ENCODE data around the gene IGSF8. TPM values are rescaled to one million over a fixed set of nuclear protein-coding genes. Genes with fewer than 3 reads are reported as not detected.

Gene IGSF8
- total and polyA plus RNA-seq, 2 donors (not counting 3 experiments of a cell fraction or from before 2014, with no cell fraction given), result 9.5 to 17.5 TPM

DNA sequence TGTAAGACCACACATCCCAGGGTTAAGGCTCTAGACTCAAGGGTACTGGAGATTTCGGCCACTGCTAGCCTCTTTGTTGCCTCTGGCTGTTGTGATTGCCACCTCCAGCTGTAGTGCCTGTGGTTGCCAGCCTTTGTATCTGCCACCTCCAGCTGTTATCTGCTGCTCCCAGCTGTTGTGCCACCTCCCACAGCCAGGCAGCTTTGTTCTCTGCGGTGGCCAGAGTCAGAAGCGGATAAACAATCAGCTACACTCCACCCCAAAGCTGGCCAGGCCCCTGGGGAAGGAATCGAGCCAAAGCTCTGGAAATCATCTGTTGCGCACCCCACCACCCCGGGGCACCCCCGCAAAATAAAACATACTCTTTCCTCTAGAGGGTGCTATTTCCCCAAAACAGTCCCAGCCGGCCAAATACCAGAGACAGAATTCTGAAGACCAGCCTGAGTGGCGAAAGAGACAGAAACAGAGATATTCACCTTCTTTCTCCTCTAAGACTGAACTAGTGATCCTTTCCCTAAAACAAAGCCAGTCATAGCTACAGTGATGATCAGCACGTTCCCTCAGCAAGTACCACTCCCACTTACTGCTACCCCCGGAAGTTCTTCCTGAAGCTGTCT, 51.8 kb downstream of the IGSF8 start:
- dilution Hi-C loops (cut with MboI; ENCODE audit: extremely low pct_ligation_motif_present, low sequenced_read_pairs) (no loop called here), intact Hi-C loops (cut with micrococcal nuclease) (loop anchor here (1.0 kb wide), 1 partner anchor 32 kb away; no protein-coding TSS in a partner anchor)
- Histone ChIP-seq H2AFZ (ENCODE audit: low read depth, low read length) (no peak overlapping the region), H3K9me3 (replicated peaks; ENCODE audit: control insufficient read depth, insufficient read depth, low read length) (no peaks in the 10 kb centered on the region), H3K4me1 (ENCODE audit: control insufficient read depth, extremely low read depth, insufficient read depth, low read length) (no peaks in the 10 kb centered on the region), H3K79me2 (ENCODE audit: control insufficient read depth, insufficient read depth, low read length) (no peaks in the 10 kb centered on the region), H3K36me3 (ENCODE audit: control insufficient read depth in 2 of 2, extremely low read depth in 1 of 2, insufficient read depth in 2 of 2, low read length in 2 of 2) (no peaks in the 10 kb centered on the region), H3K27ac (ENCODE audit: insufficient read depth, low read depth, low read length) (no peak overlapping the region), H3K9ac (replicated peaks; ENCODE audit: extremely low read depth, insufficient read depth, low read length) (no peak overlapping the region), H4K20me1 (replicated peaks; ENCODE audit: control insufficient read depth, extremely low read depth, insufficient read depth, low read length) (no peaks in the 10 kb centered on the region), H3K4me2 (ENCODE audit: insufficient read depth, low read length) (no peak overlapping the region), H3K27me3 (ENCODE audit: control insufficient read depth in 2 of 2, insufficient read depth in 2 of 2, low read length in 2 of 2) (peaks cover 16 to 28% of the 10 kb centered on the region in 2 experiments), H3K9me1 (replicated peaks; ENCODE audit: control insufficient read depth, extremely low read depth, insufficient read depth, low read length) (no peaks in the 10 kb centered on the region), H3K4me3 (replicated peaks in 1 of 3; ENCODE audit: insufficient read depth in 1 of 3, low read depth in 1 of 3, low read length in 3 of 3) (no peak overlapping the region)
- TF ChIP-seq MYC (IDR thresholded peaks at IDR 0.05; ENCODE audit: low read depth, low read length) (no peak), POLR2AphosphoS5 (IDR thresholded peaks at IDR 0.05; ENCODE audit: insufficient read depth, low read depth, low read length) (no peak), EZH2 (IDR thresholded peaks at IDR 0.05; ENCODE audit: borderline replicate concordance, low read depth, low read length, severe bottlenecking) (no peak), GATA2 (IDR thresholded peaks at IDR 0.05; ENCODE audit: insufficient read depth, insufficient read length, low read depth, low read length) (no peak)
- TF ChIP-seq, protein P1, sequence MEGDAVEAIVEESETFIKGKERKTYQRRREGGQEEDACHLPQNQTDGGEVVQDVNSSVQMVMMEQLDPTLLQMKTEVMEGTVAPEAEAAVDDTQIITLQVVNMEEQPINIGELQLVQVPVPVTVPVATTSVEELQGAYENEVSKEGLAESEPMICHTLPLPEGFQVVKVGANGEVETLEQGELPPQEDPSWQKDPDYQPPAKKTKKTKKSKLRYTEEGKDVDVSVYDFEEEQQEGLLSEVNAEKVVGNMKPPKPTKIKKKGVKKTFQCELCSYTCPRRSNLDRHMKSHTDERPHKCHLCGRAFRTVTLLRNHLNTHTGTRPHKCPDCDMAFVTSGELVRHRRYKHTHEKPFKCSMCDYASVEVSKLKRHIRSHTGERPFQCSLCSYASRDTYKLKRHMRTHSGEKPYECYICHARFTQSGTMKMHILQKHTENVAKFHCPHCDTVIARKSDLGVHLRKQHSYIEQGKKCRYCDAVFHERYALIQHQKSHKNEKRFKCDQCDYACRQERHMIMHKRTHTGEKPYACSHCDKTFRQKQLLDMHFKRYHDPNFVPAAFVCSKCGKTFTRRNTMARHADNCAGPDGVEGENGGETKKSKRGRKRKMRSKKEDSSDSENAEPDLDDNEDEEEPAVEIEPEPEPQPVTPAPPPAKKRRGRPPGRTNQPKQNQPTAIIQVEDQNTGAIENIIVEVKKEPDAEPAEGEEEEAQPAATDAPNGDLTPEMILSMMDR (IDR thresholded peaks at IDR 0.05; ENCODE audit: extremely low read depth in 1 of 2, insufficient read depth in 1 of 2, low read depth in 1 of 2, low read length in 2 of 2), result peak; percentile 38 to 41
- DNase-seq (ENCODE audit: low read depth, low spot score) (peak; percentile 21), FAIRE-seq (peak; percentile 44)
- POLR2A ChIA-PET, result no interaction called here
- CTCF ChIA-PET, result interaction anchor here (0.7 to 3.1 kb wide), 20 partner anchors 8 to 849 kb away, joined by 3 to 29 read pairs (median 4); partner anchors contain the start of genes KCNJ10, KCNJ9 and PIGM
- BruUV-seq (replicated peaks), result no TSS peak
